Measurements from ENCODE around the gene RXFP1. TPM values are rescaled to one million over a fixed set of nuclear protein-coding genes. Genes with fewer than 3 reads are reported as not detected.
"Not testable (repeated sequence)": the region's sequence is repeated elsewhere in the genome, so short reads cannot be mapped to it uniquely, and the experiment has no call there.

The RXFP1 gene
- total RNA-seq, 1 donor from 2014 or later: 0.11 TPM

- DNase-seq (ENCODE audit: low read depth): no peak
Observed at GRCh38 chr4:158610790-158611189, 89.1 kb downstream of the RXFP1 start.

DNA sequence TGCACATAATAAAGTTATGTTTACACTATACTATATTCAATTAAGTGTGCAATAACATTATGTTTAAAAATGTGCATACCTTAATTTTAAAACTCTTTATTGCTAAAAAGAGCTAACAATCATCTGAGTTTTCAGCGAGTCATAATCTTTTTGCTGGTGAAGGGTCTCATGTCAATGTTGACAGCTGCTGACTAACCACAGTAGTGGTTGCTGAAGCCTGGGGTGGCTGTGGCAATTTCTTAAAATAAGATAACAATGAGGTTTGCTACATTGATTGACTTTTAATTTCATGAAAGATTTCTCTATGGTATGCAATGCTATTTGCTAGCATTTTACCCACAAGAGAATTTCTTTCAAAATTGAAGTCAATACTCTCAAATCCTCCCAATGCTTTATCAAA lies 91.4 kb downstream of the RXFP1 start:
- DNase-seq (ENCODE audit: low read depth): peak; percentile 64

DNA sequence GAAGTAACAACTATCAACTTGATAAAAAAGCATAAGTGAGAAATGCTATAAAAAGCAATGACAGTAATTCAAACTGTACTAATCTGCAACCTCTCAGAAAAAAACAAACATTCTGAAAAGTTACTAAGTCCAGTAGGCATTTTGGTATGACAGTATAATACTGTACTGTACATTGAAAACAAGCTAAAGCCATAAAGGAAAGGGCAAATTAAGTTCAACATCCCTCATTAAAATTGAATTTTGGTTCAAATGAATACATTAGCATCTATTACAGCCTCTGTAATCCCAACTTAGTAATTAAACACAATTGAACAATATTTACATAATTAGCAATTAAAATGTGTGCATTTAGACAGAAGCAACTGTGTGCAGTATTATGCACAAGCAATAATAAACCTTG lies 96.3 kb downstream of the RXFP1 start:
- no peak for DNase-seq (ENCODE audit: low read depth)

GRCh38 chr4:158621729-158622128 lies 100.0 kb downstream of the RXFP1 start:
- no peak for DNase-seq (ENCODE audit: low read depth)

GRCh38 chr4:158622251-158622650 lies 100.6 kb downstream of the RXFP1 start:
- DNase-seq (ENCODE audit: low read depth): no peak

- peak; percentile 75 for DNase-seq (ENCODE audit: low read depth)
Observed at GRCh38 chr4:158624889-158625478, 103.3 kb downstream of the RXFP1 start.

- DNase-seq (ENCODE audit: low read depth): peak; percentile 67
Observed at GRCh38 chr4:158625544-158625943, 103.9 kb downstream of the RXFP1 start.

GRCh38 chr4:158630893-158631292 lies 109.2 kb downstream of the RXFP1 start:
- peak; percentile 76 for DNase-seq (ENCODE audit: low read depth)

DNA sequence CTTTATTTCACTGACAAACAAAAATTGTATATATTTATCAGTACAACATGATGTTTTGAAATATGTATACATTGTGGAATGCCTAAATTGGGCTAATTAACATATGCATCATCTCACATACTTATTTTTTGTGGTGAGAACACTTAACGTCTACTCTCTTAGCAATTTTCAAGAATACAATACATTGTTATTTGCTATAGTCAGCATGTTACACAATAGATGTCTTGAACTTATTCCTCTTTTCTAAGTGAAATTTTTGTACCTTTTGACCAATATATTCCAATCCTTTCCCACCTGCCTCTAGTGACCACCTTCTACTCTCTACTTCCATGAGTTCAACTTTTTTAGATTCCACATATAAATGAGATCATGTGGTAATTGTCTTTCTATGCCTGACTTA lies 114.9 kb downstream of the RXFP1 start:
- no peak for DNase-seq (ENCODE audit: low read depth)

DNA sequence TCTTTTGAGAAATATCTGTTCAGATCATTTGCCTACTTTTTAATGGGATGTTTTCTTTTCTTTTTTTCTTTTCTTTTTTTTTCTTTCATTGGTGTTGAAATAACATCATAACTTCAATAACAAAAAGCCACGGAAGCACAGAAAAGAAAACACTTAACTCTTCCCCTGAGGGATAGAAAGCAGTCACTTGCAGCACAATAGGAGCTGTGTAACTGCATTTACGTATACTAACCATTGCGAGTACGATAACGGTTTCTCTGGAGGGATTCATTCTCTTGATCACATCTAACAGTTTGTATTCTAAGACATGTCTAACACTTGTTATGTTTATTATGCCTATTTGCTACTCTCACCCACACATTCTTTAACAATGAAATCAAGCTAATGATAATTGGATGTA lies 122.7 kb downstream of the RXFP1 start:
- no peak for DNase-seq (ENCODE audit: low read depth)

DNA sequence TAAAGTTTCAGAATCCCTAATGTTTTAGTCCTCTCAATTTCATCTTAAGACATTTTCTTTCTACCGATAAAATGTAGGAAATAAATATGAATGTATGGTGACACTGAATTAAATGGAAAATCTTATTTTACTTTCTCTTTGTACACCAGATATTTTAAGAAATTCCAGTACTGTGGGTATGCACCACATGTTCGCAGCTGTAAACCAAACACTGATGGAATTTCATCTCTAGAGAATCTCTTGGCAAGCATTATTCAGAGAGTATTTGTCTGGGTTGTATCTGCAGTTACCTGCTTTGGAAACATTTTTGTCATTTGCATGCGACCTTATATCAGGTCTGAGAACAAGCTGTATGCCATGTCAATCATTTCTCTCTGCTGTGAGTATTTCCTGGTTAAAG lies 123.1 kb downstream of the RXFP1 start:
- DNase-seq (ENCODE audit: low read depth): peak; percentile 34

- DNase-seq (ENCODE audit: low read depth): no peak
Observed at GRCh38 chr4:158649111-158649680, 127.5 kb downstream of the RXFP1 start.

DNA sequence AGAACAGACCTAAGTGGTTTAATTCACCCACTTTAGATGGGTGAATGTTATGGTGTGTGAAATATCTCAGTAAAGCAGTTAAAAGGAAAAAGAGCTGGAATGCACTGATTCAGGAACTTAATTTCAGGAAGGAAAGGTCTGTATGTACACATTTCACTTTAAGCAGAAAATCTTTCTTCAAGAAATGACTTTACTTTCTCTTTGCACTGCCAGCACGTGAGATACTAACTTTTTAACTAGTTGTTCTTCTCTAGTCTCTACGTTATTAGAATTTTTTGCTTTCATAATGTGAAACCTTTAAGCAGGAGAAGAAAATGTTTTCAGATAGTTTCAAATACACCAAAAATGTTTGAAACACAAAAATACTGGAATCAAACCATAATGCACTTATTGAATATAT lies 131.2 kb downstream of the RXFP1 start:
- DNase-seq (ENCODE audit: low read depth): no peak

DNA sequence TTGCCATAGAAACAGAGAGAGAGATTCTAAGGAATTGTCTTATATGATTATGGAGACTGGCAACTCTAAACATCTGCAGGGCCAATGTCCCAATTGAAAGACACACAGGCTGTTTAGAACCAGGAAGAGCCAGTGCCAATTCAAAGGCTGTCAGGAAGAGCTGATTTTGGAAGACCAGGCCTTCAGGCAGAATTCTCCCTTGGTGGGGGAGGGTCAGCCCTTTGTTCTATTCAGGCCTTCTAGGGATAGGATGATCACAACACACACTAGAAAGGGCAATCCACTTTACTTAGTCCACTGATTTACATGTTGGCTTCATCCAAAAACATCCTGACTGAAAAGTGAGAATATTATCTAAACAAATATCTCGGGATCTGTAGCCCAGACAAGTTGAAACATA lies 134.8 kb downstream of the RXFP1 start:
- no peak for DNase-seq (ENCODE audit: low read depth)

DNA sequence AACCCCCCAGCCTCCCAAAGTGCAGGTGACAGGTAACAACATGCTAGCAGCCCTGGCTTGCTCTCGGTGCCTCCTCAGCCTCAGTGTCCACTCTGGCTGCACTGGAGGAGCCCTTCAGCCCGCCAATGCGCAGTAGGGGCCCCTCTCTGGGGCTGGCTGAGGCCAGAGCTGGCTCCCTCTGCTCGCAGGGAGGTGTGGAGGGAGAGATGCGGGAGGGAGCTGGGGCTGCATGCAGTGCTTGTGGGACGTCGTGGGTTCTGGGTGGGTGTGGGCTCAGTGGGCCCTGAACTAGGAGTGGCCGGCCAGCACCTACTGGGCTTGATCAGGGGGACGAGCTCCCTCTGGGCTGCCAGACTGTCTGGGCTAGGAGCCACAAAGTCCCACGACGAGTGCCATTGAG lies 135.6 kb downstream of the RXFP1 start:
- no peak for DNase-seq (ENCODE audit: low read depth)

DNA sequence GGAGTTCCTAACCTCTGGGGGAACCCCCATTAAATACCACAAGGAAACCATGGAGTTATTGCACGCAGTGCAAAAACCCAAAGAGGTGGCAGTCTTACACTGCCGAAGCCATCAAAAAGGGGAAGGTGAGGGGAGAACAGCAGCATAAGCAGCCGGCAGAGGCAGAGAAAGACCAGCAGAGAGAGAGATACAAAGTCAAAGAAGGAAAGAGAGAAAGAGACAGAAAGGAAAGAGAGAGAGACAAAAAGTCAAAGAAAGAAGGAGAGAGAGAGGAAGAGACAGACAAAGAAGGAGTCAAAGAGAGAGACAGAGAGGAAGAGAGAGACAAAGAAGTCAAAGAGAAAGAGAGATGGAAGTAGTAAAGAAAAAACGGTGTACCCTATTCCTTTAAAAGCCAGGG lies 141.6 kb downstream of the RXFP1 start:
- not testable (repeated sequence) for DNase-seq (ENCODE audit: low read depth)

GRCh38 chr4:158663707-158664625 lies 142.3 kb downstream of the RXFP1 start:
- DNase-seq (ENCODE audit: low read depth): not testable (repeated sequence)

GRCh38 chr4:158664806-158665205 lies 143.1 kb downstream of the RXFP1 start:
- no peak for DNase-seq (ENCODE audit: low read depth)

DNA sequence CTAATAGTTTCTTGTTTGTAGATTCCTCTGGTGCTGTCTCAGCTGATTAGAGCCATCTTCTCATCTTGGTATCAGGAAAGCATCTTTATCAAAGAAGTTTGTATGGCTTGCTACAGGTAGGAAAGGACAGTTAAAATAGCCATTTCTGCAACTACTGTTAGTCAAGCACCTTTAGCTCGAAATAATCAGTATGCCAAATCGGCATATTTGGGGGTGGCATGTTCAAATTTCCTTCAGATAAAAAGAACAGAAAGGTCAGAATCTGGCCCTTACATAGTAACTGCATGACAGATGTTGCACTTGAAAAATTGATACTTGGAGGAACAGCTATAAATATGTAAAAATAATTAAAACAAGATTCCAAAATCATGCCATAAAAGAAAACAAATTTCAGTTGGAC lies 145.2 kb downstream of the RXFP1 start:
- no peak for DNase-seq (ENCODE audit: low read depth)

DNA sequence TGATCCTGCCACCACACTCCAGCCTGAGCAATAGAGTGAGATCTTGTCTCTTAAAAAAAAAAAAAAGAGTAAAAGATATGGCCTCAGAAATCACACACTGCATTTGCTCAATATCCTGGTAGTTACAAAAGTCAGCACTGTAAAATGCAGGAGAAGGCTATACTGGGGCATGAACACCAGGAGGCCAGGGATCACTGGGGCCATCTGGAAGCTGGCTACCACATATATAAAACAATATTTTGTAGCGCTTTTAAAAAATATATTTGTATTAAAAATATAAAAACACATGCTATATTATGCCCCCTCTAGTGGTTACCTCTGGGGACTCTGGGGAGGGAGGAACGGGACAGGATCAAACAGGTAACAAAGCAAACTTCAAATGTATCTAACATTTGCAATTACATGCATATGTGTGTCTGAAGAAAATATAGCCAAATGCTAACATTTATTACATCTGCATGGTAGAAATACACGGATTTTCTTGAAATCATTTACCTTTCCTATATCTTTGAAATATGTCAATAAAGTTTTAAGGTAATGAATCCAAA lies 146.0 kb downstream of the RXFP1 start:
- DNase-seq (ENCODE audit: low read depth): peak; percentile 32

DNA sequence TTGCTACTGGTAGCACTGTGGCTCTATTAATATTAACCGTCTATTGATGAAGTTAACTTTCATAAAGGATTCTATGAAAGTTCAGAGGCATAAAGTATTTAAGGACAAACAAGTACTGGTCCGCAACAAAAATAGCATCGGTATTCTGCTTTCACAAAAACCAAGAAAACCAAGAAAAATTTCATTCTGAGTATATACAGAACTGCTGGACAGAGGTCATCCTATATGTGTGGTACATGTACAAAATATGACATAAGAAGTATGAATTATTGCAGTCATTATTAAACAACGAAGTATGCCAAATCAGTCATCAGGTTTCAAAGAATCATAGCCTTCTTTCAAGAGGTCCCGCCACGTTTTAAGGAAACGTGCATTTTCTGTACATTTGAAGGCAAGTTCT lies 147.6 kb downstream of the RXFP1 start:
- DNase-seq (ENCODE audit: low read depth): no peak
